GM12873 (cell line): Measurements from ENCODE around the gene MPPED2.

Experiments
- TF ChIP-seq, protein P1 (sequence below): IDR thresholded peaks from 2 replicates; pipeline ENCODE4 v1.5.1; 2012; ENCODE audit warnings: low read depth, mild to moderate bottlenecking, moderate library complexity, low read length, control low read depth; ENCODE audit not compliant: insufficient read depth; ENCODE audit errors: missing control alignments

The MPPED2 gene

DNA sequence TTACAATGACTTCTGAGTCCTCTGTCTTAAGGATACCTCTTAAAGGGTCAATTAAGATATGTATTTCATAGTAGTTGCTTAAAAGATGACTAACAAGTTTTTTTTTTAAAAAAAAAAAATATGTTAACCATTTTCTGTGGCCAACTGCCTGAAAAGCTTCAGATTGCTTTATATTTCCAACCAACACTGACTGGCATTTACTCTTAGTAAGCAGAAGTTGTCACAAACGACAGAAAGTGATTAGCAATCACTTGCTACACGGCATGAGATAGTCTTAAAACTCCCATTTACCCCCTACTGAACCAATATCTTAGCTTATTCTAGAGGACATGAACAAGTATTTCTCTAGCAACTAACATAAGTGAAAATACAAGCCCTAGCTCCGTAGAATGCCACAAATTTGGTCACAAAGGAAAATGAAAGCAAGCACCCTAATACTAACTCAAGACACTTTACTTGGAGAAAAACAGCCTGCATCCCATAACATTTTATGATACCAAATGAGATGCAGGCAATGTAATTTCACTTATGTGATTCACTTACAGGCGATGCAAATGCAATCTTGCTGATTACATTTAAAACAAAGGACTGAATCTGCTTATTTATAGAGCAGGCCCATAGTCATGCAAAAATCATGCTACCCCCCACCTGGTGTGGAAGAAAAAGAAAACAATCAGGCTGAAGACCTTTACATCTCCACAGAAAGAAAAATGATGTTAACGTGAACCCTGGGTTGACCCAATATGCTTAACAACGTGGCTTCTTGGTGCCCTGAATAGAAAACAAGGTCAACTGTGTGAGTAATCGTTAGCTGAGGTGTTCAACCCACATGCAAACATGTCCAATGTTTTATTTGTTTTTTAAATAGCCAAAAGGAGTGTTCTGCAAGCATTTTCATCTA lies 25.7 kb downstream of the MPPED2 start:
- TF ChIP-seq, protein P1, sequence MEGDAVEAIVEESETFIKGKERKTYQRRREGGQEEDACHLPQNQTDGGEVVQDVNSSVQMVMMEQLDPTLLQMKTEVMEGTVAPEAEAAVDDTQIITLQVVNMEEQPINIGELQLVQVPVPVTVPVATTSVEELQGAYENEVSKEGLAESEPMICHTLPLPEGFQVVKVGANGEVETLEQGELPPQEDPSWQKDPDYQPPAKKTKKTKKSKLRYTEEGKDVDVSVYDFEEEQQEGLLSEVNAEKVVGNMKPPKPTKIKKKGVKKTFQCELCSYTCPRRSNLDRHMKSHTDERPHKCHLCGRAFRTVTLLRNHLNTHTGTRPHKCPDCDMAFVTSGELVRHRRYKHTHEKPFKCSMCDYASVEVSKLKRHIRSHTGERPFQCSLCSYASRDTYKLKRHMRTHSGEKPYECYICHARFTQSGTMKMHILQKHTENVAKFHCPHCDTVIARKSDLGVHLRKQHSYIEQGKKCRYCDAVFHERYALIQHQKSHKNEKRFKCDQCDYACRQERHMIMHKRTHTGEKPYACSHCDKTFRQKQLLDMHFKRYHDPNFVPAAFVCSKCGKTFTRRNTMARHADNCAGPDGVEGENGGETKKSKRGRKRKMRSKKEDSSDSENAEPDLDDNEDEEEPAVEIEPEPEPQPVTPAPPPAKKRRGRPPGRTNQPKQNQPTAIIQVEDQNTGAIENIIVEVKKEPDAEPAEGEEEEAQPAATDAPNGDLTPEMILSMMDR, result no peak

DNA sequence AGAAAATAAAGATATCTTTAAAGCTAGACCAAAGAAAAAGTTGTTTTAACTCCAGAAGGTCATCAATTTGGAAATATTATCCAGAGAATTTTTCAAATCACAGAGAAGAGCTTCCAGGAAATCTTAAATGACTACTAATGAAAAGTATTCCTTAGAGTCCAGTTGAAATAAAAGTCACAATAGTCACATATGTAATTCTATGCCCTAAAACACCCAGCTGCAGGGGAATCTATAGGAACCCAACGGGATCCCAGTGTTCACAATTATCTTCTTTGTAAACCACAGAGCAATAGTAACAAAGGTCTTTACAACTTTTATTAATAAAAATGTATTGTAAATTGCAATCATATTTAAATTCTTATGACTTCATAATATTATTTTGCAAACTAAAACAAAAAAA lies 27.1 kb downstream of the MPPED2 start:
- TF ChIP-seq, protein P1, result no peak

DNA sequence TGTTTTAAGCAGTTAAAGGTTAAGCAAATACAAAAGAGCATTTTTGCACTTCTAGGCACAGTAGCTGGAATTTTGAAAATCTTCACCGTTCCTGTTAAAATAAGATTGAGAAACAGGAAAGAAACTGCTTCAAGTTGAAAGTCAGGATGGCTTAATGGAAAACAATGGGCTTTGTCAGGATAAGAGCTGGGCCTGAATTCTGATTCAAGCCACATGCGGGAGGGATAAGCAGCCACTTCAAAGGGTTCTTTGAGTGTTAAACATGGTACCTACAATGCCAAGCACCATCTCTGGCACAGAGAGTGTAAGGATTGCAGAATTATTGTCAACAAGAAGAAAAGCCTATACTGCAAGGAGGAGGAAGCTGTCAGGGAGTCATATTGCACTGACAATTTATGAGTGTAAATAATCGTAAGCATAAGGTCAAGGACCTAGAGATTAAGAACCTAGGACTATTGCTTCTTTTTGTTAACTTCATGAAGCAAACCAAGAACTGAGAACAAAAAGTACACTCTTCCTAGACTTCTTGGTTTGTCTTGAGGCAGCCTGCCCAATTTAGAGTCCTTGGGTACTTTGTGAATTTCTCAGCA lies 32.5 kb downstream of the MPPED2 start:
- TF ChIP-seq, protein P1, result no peak

DNA sequence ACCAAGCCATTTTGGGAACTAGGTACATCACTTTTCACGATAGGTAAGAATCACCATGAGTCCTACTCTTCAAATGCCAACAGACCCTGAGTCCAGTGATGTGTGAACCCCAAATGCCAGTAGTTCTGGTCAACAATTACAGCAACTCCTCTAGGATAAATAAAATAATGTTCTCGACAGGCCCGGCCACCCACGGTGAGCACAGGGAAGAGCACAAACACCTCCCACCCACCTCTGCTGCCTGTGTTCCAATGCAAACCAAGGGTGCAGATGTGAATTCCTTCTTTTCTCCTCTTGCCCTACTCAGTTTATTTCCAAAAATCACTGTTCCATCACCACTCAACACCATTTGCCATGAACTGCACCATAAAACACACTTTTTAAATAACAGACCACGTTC lies 33.3 kb downstream of the MPPED2 start:
- TF ChIP-seq, protein P1, result no peak

DNA sequence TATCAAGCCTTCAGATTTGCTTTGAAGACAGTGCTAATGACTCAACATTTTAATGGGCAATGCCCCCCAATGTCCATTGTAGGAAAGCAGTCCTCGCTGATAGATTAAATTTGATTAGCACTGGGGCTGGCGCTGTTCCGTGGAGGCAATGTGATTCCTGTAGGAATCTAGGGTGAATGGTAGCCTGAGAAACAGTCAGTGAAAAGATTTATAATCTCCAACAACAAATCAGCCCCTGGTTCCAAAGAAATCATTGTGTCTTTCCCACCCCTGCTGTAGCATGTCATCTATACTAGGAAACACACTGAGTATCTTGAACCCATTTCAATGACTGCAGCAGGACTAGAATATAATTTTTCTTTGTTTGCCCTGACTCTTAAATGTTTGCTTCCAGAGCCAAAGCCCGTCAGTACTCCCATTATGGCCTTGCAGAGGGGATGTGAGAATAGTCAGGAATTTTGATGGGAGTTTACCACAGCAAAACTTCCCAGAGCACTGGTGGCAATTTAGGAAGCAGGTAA lies 36.1 kb downstream of the MPPED2 start:
- TF ChIP-seq, protein P1, result no peak

DNA sequence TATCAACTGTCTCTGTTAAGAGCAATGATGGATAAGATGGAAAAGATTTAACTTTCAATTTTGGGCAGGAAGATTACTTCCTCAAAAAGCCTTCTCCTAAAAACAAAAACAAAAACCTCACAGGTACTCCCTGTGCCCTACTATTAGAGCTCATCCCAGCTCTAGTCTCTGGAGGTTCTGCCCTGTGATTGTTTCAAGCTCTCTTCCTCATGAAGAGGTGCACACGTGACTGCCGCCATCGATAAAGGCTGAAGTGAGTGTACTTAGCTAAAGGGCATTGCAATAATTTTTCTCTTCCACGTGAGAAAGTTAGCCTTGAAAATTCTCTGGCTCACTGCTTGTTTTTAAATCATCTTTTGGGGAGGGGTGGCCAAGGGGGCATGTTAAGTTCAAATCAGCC lies 36.6 kb downstream of the MPPED2 start:
- TF ChIP-seq, protein P1, result no peak

DNA sequence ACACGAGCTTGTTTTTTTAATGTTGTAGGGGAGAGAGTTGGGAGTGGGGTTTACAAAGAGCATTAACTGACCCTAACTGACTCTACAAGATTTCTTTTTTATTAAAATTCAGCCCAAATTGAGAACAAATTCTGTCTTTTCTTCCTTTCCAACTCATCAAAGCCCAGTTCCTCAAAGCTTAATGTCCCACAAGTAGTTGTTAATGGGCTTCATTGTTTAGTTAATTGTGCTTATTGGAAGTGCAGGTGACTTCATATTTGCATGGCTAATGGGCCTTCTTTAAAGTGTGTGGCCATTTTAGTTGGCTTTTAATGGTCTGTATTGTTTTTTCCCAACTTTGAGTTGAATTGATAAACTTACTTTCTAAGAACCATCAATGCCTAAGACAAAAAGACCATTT lies 39.8 kb downstream of the MPPED2 start:
- TF ChIP-seq, protein P1, result no peak
